Measurements from ENCODE around the gene CYP17A1.

CYP17A1 gene

DNA sequence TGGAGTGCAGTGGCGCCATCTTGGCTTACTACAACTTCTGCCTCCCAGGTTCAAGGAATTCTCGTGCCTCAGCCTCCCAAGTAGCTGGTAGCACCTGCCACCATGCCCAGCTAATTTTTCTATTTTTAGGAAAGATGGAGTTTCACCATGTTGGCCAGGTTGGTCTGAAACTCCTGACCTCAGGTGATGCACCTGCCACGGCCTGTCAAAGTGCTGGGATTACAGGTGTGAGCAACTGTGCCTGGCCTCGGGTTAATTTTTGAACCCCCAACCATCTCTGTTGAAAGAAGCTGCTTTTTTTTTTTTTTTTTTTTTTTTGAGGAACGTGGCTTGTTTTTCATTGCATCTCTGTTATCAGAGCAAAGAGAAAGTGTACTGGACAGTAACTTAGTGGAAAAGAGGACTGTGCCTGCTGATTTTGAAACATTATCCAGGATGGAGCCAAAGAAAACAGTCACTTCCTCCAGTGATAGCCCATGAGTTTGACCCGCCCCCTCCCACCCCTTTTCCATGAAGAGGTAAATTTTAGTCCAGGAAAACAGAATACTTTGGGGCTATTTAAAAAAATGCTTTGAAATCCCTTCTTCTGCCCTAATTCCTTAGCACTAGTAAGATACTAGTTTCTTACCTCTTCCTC, 55.2 kb downstream of the CYP17A1 start:
- Histone ChIP-seq H3K4me3 (ENCODE audit: severe bottlenecking) (no peak overlapping the region), H3K27me3 (ENCODE audit: insufficient read depth, poor library complexity, severe bottlenecking) (no peaks in the 10 kb centered on the region), H3K36me3 (ENCODE audit: low read depth) (no peaks in the 10 kb centered on the region), H3K4me1 (ENCODE audit: insufficient read depth, poor library complexity, severe bottlenecking) (peaks cover 61% of the 10 kb centered on the region), H3K27ac (ENCODE audit: poor library complexity, severe bottlenecking) (peak overlapping the region; percentile 73), H3K9me3 (ENCODE audit: severe bottlenecking) (no peaks in the 10 kb centered on the region)
- TF ChIP-seq, protein P1, sequence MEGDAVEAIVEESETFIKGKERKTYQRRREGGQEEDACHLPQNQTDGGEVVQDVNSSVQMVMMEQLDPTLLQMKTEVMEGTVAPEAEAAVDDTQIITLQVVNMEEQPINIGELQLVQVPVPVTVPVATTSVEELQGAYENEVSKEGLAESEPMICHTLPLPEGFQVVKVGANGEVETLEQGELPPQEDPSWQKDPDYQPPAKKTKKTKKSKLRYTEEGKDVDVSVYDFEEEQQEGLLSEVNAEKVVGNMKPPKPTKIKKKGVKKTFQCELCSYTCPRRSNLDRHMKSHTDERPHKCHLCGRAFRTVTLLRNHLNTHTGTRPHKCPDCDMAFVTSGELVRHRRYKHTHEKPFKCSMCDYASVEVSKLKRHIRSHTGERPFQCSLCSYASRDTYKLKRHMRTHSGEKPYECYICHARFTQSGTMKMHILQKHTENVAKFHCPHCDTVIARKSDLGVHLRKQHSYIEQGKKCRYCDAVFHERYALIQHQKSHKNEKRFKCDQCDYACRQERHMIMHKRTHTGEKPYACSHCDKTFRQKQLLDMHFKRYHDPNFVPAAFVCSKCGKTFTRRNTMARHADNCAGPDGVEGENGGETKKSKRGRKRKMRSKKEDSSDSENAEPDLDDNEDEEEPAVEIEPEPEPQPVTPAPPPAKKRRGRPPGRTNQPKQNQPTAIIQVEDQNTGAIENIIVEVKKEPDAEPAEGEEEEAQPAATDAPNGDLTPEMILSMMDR (IDR thresholded peaks at IDR 0.05; ENCODE audit: poor library complexity, severe bottlenecking) = no peak
- DNase-seq (ENCODE audit: low spot score) = no peak
- peak; percentile 31; the same call in 1 of the 3 replicates for ATAC-seq (ENCODE audit: low read depth)

DNA sequence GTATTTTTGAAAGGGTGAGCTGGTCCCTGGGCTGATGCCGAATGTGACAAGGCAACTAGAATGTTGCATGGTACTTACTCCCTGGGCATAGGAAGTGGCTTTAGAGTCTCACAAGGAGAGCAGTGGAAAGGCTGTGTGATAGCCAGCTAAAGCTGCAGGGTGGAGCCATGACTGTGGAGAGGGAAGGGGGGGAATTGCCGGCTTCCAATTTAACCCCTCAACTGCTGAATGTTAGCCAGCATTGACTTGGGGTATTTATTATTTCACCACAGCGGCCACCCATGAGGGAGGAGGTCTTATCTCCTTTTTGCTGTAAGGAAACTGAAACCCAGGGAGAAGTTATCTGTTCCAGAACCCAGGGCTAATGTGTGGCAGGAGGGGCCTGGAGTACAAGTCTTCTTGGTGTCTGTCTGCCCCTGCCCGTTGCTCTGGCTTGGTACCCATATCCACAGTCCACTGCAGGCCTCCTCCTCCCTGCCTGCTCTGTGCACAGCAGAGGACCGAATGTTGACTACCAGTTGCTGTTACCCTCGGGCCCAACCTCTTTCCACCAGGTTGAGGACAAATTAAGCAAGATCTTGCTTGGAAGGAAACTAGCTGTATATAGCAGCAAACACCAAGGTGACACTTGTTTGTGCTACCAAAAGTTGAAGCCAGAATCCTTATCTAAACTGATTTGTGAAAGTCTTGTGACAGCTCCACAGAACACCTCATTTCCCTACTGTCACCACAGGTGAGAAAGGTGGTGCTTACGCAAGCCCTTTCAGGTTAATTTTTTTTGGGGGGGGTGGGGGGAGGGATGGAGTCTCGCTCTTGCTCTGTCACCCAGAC, 55.9 kb downstream of the CYP17A1 start:
- no peak overlapping the region for H3K4me3 ChIP-seq (ENCODE audit: severe bottlenecking)
- H3K27ac ChIP-seq (ENCODE audit: poor library complexity, severe bottlenecking) = peak overlapping the region; percentile 73
- H3K4me1 ChIP-seq (ENCODE audit: insufficient read depth, poor library complexity, severe bottlenecking) = peaks cover 68% of the 10 kb centered on the region
- no peaks in the 10 kb centered on the region for H3K27me3 ChIP-seq (ENCODE audit: insufficient read depth, poor library complexity, severe bottlenecking)
- H3K9me3 ChIP-seq (ENCODE audit: severe bottlenecking) = no peaks in the 10 kb centered on the region
- TF ChIP-seq, protein P1 (IDR thresholded peaks at IDR 0.05; ENCODE audit: poor library complexity, severe bottlenecking) = no peak
- DNase-seq (ENCODE audit: low spot score) = no peak
- ATAC-seq (ENCODE audit: low read depth) = no peak
- H3K36me3 ChIP-seq (ENCODE audit: low read depth) = no peaks in the 10 kb centered on the region
